CD4-positive, alpha-beta T cell treated with Interleukin-2 at 100 ng/mL for 4 hours (primary cell): Measurements from ENCODE around the gene FNTB.
A peak's percentile ranks its signal among the peaks of the same experiment; 100 is the strongest.
"Not testable (repeated sequence)": the region's sequence is repeated elsewhere in the genome, so short reads cannot be mapped to it uniquely, and the experiment has no call there.

Experiments
- DNase-seq: peaks from one replicate; pipeline ENCODE4 v3.0.0-alpha.2; 2020; ENCODE audit warnings: low spot score

Gene FNTB

DNA sequence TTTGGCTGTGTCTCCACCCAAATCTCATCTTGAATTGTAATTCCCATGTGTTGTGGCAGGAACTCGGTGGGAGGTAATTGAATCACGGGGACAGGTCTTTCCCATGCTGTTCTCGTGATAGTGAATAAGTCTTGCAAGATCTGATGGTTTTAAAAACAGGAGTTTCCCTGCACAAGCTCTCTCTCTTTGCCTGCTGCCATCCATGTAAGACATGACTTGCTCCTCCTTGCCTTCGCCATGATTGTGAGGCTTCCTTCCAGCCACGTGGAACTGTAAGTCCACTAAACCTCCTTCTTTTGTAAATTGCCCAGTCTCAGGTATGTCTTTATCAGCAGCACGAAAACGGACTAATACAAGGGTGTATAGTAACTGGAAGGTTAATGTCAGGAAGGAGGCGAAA, 101.1 kb downstream of the FNTB start:
- DNase-seq: not testable (repeated sequence)

DNA sequence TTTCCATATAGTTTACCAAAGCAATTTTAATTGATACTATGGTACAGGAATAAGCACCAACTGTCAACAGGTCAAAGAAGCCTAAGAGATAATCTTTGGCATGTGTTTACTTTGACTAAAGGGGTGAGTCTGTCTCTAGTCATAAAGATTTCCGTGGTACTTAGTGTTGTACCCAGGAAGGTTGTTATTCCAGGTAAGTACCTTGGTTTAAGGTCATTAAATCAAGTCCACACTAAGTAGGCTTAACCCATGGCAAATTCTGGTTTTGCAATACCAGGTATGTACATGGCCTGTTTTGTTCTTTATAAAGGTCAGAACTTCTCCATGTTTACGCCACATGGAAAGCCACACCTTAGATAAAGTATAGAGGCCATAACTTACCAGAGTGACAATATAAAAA, 105.7 kb downstream of the FNTB start:
- DNase-seq: no peak

- no peak for DNase-seq
Observed at GRCh38 chr14:65095633-65096205, 109.0 kb downstream of the FNTB start.

GRCh38 chr14:65096323-65097089, 109.8 kb downstream of the FNTB start:
- DNase-seq: no peak

DNA sequence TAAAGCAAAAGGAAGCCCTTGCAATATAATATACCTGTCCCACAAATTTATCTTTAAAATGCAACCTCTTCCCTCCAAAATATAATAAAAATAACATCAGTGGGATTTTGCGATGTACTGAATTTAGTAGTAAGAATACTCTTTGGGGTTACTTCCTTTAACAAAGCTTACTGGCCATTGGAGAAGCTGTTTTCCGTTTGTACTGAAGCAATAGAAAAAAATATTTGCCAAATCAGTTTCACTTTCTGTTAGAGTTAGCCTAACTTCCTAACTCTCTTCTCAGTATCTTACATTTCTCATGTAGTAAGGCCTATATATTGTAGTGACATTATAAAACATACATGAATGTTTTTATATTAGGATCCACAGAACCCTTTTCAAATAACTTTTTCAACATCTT, 111.9 kb downstream of the FNTB start:
- peak; percentile 51 for DNase-seq

DNA sequence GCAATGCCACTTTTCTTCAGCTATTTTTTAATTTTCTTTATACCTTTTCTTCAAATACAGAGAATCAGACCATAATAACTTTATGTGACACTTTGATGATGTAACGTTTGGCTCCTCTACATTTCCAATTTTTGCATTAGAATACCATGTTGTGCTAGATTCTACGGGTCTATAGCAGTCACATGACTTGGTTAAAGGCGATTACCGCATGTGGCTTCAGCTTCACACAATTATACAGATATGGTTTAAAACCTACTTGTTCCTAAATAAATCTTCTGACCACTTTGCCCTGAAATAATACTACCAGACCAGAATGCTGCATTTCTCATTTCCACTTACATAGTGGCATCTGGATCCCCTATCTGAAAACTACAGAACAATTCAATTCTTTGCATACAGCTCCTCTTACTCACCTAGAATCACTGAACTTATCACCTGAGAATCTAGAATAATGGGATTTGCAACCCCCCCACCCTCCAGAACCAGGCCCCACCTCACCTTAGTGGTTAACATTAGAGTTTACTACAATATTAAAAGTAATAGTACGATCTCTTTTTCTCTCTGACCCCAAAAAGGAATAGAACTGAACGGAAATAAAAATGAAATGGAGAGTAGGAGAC, 114.3 kb downstream of the FNTB start:
- peak; percentile 26 for DNase-seq

- DNase-seq: peak; percentile 46
Observed at GRCh38 chr14:65101631-65102440, 115.1 kb downstream of the FNTB start.

GRCh38 chr14:65102441-65103149, 115.9 kb downstream of the FNTB start, which contains the start of gene MAX:
TSS of gene MAX (minus strand) at chr14:65102517. CDS start at chr14:65102339, 178 bp downstream.
- DNase-seq: peak; percentile 99

- no peak for DNase-seq
Observed at GRCh38 chr14:65103150-65103760, 116.6 kb downstream of the FNTB start.

DNA sequence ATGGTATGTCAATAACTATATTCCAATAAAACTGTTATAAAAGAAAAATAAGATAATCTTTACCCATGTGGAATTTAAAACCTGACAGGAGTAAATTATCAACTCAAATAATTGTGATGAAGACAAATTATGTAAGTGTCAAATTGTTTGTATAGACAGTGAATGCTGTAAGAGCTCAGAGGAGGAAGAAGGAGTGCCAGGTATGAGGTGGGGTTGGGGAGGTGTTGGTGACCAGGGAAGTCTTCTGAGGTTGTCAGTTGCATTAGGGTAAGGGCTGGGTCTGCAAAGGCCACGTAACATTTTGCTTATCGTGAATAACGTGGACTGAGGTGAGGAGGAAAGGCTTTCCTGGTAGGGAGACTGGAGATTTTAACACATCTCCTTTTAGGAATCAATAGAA, 118.1 kb downstream of the FNTB start:
- DNase-seq: no peak

GRCh38 chr14:65106316-65106715, 119.6 kb downstream of the FNTB start:
- DNase-seq: no peak

DNA sequence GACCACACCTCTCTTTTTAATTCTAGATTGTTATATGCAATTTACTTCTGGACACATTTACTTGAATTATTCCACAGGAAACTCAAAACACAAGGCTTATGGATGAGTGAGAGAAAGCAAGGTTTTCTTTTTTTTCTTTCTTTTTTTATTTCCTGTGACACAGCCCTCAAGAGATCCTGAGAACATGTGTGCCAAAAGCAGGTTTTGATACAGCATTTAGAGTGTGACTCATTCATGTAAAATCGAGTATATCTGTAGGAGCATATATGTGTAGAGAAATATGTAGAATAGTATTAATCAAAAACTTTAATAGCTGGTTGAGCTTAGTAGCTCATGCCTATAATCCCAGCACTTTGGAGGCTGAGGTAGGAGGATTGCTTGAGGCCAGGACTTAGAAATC, 120.0 kb downstream of the FNTB start:
- no peak for DNase-seq

GRCh38 chr14:65107200-65107599, 120.5 kb downstream of the FNTB start:
- DNase-seq: no peak

DNA sequence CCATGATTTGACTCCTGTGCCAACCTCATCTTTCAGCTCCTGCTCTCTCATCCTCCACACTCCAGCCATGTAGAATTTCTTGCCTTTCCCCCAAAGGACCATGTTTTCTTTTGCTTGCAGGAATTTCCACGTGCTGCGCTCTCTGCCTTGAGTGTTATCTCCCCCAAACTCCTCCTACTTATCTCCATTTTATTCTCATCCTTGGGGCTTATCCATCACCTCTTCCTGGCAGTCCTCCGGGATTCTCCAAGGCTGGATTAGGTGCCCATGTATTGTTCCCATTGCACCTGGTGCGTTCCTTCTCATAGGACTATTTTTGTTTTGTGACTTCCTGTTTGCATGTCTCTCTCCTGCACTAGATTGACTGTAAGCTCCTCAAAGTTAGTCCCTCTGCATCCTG, 122.7 kb downstream of the FNTB start:
- no peak for DNase-seq

DNA sequence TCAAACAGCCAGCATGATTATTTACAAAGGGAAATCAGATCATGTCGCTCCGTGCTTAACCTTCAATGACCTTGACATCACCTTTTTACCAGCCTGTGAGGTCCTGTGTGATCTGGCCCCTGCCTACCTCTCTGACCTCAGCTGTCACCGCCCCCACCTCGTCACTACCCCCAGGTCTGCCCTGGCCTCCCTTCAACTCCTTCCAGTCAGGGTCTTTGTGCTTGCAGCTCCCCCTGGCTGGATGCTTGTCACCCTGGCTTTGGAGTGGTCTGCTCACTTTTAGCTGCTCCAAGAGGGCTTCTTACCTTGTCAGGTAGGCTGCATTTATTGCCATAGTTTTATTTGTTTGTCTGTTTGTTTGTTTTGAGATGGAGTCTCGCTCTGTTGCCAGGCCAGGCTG, 123.8 kb downstream of the FNTB start:
- no peak for DNase-seq
